Ishikawa (cell line): ENCODE measurements around the gene ACTR6.

Experiments
- CEBPB ChIP-seq: IDR thresholded peaks from 2 replicates; pipeline ENCODE4 v1.6.1; 2012
- CREB1 ChIP-seq: IDR thresholded peaks from 2 replicates; pipeline ENCODE4 v1.6.1; 2012; ENCODE audit warnings: low read depth
- EGR1 ChIP-seq: IDR thresholded peaks from 2 replicates; pipeline ENCODE4 v1.6.1; 2012
- EP300 ChIP-seq: IDR thresholded peaks from 2 replicates; pipeline ENCODE4 v1.6.1; 2012; ENCODE audit warnings: borderline replicate concordance
- FOXM1 ChIP-seq: IDR thresholded peaks from 2 replicates; pipeline ENCODE4 v1.6.1; 2012; ENCODE audit warnings: low read depth, borderline replicate concordance
- MAX ChIP-seq: IDR thresholded peaks from 2 replicates; pipeline ENCODE4 v1.6.1; 2012
- NFIC ChIP-seq: IDR thresholded peaks from 2 replicates; pipeline ENCODE4 v1.6.1; 2012
- RAD21 ChIP-seq: IDR thresholded peaks from 2 replicates; pipeline ENCODE4 v1.6.1; 2012; ENCODE audit warnings: low read depth
- REST ChIP-seq: IDR thresholded peaks from 2 replicates; pipeline ENCODE4 v1.6.1; 2012; ENCODE audit warnings: low read depth, mild to moderate bottlenecking
- TAF1 ChIP-seq: IDR thresholded peaks from 2 replicates; pipeline ENCODE4 v1.6.1; 2012; ENCODE audit warnings: low read depth, mild to moderate bottlenecking
- TCF12 ChIP-seq: IDR thresholded peaks from 2 replicates; pipeline ENCODE4 v1.6.1; 2012; ENCODE audit warnings: low read depth
- TEAD4 ChIP-seq: IDR thresholded peaks from 2 replicates; pipeline ENCODE4 v1.6.1; 2012
- YY1 ChIP-seq: IDR thresholded peaks from 2 replicates; pipeline ENCODE4 v1.6.1; 2012; ENCODE audit warnings: low read depth

GRCh38 chr12:100197486-100197885, 3.1 kb upstream of the ACTR6 start:
- TF ChIP-seq CEBPB = no peak
- no peak for TF ChIP-seq MAX
- no peak for TF ChIP-seq TCF12
- TF ChIP-seq YY1 = no peak
- TF ChIP-seq TEAD4 = no peak
- no peak for TF ChIP-seq TAF1
- no peak for TF ChIP-seq RAD21
- no peak for TF ChIP-seq FOXM1
- no peak for TF ChIP-seq REST
- TF ChIP-seq EGR1 = no peak
- no peak for TF ChIP-seq CREB1
- no peak for TF ChIP-seq EP300
- TF ChIP-seq NFIC = no peak
